ENCODE results near the gene FER.

- TF ChIP-seq, protein P1, sequence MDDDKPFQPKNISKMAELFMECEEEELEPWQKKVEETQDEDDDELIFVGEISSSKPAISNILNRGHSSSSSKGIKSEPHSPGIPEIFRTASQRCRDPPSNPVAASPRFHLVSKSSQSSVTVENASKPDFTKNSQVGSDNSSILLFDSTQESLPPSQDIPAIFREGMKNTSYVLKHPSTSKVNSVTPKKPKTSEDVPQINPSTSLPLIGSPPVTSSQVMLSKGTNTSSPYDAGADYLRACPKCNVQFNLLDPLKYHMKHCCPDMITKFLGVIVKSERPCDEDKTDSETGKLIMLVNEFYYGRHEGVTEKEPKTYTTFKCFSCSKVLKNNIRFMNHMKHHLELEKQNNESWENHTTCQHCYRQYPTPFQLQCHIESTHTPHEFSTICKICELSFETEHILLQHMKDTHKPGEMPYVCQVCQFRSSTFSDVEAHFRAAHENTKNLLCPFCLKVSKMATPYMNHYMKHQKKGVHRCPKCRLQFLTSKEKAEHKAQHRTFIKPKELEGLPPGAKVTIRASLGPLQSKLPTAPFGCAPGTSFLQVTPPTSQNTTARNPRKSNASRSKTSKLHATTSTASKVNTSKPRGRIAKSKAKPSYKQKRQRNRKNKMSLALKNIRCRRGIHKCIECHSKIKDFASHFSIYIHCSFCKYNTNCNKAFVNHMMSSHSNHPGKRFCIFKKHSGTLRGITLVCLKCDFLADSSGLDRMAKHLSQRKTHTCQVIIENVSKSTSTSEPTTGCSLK (tag by site-specific recombination; IDR thresholded peaks at IDR 0.05), result no peak
- TF ChIP-seq, protein P2, sequence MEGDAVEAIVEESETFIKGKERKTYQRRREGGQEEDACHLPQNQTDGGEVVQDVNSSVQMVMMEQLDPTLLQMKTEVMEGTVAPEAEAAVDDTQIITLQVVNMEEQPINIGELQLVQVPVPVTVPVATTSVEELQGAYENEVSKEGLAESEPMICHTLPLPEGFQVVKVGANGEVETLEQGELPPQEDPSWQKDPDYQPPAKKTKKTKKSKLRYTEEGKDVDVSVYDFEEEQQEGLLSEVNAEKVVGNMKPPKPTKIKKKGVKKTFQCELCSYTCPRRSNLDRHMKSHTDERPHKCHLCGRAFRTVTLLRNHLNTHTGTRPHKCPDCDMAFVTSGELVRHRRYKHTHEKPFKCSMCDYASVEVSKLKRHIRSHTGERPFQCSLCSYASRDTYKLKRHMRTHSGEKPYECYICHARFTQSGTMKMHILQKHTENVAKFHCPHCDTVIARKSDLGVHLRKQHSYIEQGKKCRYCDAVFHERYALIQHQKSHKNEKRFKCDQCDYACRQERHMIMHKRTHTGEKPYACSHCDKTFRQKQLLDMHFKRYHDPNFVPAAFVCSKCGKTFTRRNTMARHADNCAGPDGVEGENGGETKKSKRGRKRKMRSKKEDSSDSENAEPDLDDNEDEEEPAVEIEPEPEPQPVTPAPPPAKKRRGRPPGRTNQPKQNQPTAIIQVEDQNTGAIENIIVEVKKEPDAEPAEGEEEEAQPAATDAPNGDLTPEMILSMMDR (tag by site-specific recombination; IDR thresholded peaks at IDR 0.05), result no peak
- TF ChIP-seq, protein P3, sequence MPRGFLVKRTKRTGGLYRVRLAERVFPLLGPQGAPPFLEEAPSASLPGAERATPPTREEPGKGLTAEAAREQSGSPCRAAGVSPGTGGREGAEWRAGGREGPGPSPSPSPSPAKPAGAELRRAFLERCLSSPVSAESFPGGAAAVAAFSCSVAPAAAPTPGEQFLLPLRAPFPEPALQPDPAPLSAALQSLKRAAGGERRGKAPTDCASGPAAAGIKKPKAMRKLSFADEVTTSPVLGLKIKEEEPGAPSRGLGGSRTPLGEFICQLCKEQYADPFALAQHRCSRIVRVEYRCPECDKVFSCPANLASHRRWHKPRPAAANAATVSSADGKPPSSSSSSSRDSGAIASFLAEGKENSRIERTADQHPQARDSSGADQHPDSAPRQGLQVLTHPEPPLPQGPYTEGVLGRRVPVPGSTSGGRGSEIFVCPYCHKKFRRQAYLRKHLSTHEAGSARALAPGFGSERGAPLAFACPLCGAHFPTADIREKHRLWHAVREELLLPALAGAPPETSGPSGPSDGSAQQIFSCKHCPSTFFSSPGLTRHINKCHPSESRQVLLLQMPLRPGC (tag by site-specific recombination; IDR thresholded peaks at IDR 0.05), result no peak
- TF ChIP-seq ZNF266 (tag by site-specific recombination; IDR thresholded peaks at IDR 0.05; ENCODE audit: low read depth), result no peak
- TF ChIP-seq ZNF768 (tag by site-specific recombination; IDR thresholded peaks at IDR 0.05), result no peak
- no peak for TF ChIP-seq ZFP69B (tag by site-specific recombination; IDR thresholded peaks at IDR 0.05)
- TF ChIP-seq ATF2 (tag by site-specific recombination; IDR thresholded peaks at IDR 0.05; ENCODE audit: low read depth), result no peak
- no peak for TF ChIP-seq ZNF776 (tag by site-specific recombination; IDR thresholded peaks at IDR 0.05; ENCODE audit: borderline replicate concordance)
- TF ChIP-seq ZBTB17 (tag by site-specific recombination; IDR thresholded peaks at IDR 0.05), result no peak
- TF ChIP-seq ZNF341 (tag by site-specific recombination; IDR thresholded peaks at IDR 0.05; ENCODE audit: low read depth), result no peak
- TF ChIP-seq OSR2 (tag by site-specific recombination; IDR thresholded peaks at IDR 0.05), result no peak
- no peak for TF ChIP-seq ZNF626 (tag by site-specific recombination; IDR thresholded peaks at IDR 0.05)
- TF ChIP-seq ZBTB21 (tag by site-specific recombination; IDR thresholded peaks at IDR 0.05), result no peak
Observed at GRCh38 chr5:109062664-109063063, 315.0 kb downstream of the FER start.
